GM23338 (cell line): ENCODE results near the gene KCNAB1. TPM values are rescaled to one million over a fixed set of nuclear protein-coding genes. Genes with fewer than 3 reads are reported as not detected.

Source experiments
- ATAC-seq: fragments of 200-7000 bp; cut with Tn5 transposase; 3 replicates; pipeline ENCODE4 v1.9.1; 2020
- DNase-seq: peaks from one replicate; pipeline ENCODE4 v3.0.0-alpha.2; 2015; ENCODE audit warnings: low spot score
- H2AFZ ChIP-seq: fragments of 200-600 bp; sonication (generic); 2 replicates; pipeline ENCODE4 v1.8.0; 2016; ENCODE audit warnings: antibody characterized with exemption, mild to moderate bottlenecking, moderate library complexity
- H3F3A ChIP-seq: fragments of 200-600 bp; sonication (generic); replicated peaks from 2 replicates; pipeline ENCODE4 v1.8.0; 2017; ENCODE audit warnings: antibody characterized with exemption, mixed run types, low read depth
- H3K27ac ChIP-seq: fragments of 200-600 bp; sonication (generic); 2 replicates; pipeline ENCODE4 v1.6.1; 2016; ENCODE audit warnings: low read depth
- H3K27me3 ChIP-seq: fragments of 200-600 bp; sonication (generic); 2 replicates; pipeline ENCODE4 v1.8.0; 2016; ENCODE audit warnings: mild to moderate bottlenecking, mixed run types, moderate library complexity; ENCODE audit not compliant: insufficient read depth
- H3K36me3 ChIP-seq: fragments of 200-600 bp; sonication (generic); 2 replicates; pipeline ENCODE4 v1.8.0; 2016; ENCODE audit warnings: mild to moderate bottlenecking; ENCODE audit not compliant: insufficient read depth
- H3K4me1 ChIP-seq: fragments of 200-600 bp; sonication (generic); 2 replicates; pipeline ENCODE4 v1.8.0; 2016; ENCODE audit warnings: mild to moderate bottlenecking, moderate library complexity; ENCODE audit not compliant: insufficient read depth
- H3K4me2 ChIP-seq: fragments of 200-600 bp; sonication (generic); 2 replicates; pipeline ENCODE4 v1.7.1; 2017; ENCODE audit warnings: mixed run types
- H3K4me3 ChIP-seq: fragments of 200-600 bp; sonication (generic); 2 replicates; pipeline ENCODE4 v1.6.1; 2016; ENCODE audit warnings: mixed run types
- H3K79me2 ChIP-seq: fragments of 200-600 bp; sonication (generic); replicated peaks from 2 replicates; pipeline ENCODE4 v1.8.0; 2017; ENCODE audit warnings: mild to moderate bottlenecking; ENCODE audit not compliant: insufficient read depth
- H3K9me2 ChIP-seq: fragments of 200-600 bp; sonication (generic); 2 replicates; pipeline ENCODE4 v1.8.0; 2017; ENCODE audit not compliant: insufficient read depth
- H4K20me1 ChIP-seq: fragments of 200-600 bp; sonication (generic); replicated peaks from 2 replicates; pipeline ENCODE4 v1.8.0; 2017; ENCODE audit warnings: mild to moderate bottlenecking; ENCODE audit not compliant: insufficient read depth
- H3K27ac Mint-ChIP-seq: 2 replicates; pipeline ENCODE4 v1.8.0; 2020; ENCODE audit warnings: inconsistent platforms, mild to moderate bottlenecking, moderate library complexity, mixed read lengths
- H3K27me3 Mint-ChIP-seq: 3 replicates; pipeline ENCODE4 v1.8.0; 2022; ENCODE audit warnings: low read depth, mild to moderate bottlenecking, moderate library complexity, mixed read lengths, inconsistent platforms; ENCODE audit not compliant: insufficient read depth, poor library complexity
- H3K36me3 Mint-ChIP-seq: 3 replicates; pipeline ENCODE4 v1.8.0; 2021; ENCODE audit warnings: low read depth, mild to moderate bottlenecking, inconsistent platforms, moderate library complexity, mixed read lengths
- H3K4me1 Mint-ChIP-seq: 3 replicates; pipeline ENCODE4 v1.8.0; 2020; ENCODE audit warnings: mild to moderate bottlenecking, inconsistent platforms, mixed read lengths
- H3K4me3 Mint-ChIP-seq: 3 replicates; pipeline ENCODE4 v1.8.0; 2021; ENCODE audit warnings: moderate library complexity, mild to moderate bottlenecking, inconsistent platforms, mixed read lengths
- H3K9me3 Mint-ChIP-seq: 3 replicates; pipeline ENCODE4 v1.8.0; 2020; ENCODE audit warnings: moderate library complexity, mild to moderate bottlenecking, inconsistent platforms, mixed read lengths
- EZH2phosphoT487 ChIP-seq: fragments of 200-600 bp; sonication (generic); IDR thresholded peaks from one replicate; pipeline ENCODE4 v1.8.1; 2018; ENCODE audit warnings: antibody characterized with exemption; ENCODE audit not compliant: unreplicated experiment
- JUNB ChIP-seq: IDR thresholded peaks from one replicate; pipeline ENCODE4 v1.6.1; 2016; ENCODE audit warnings: antibody characterized with exemption; ENCODE audit not compliant: unreplicated experiment
- POLR2AphosphoS5 ChIP-seq: IDR thresholded peaks from 2 replicates; pipeline ENCODE4 v1.6.1; 2016; ENCODE audit warnings: antibody characterized with exemption, low read depth
- ZNF331 ChIP-seq: fragments of 250-450 bp; sonication (Bioruptor Pico); IDR thresholded peaks from 2 replicates; pipeline ENCODE4 v1.5.0; 2020; ENCODE audit warnings: low read depth, mild to moderate bottlenecking, moderate library complexity
- polyA plus RNA-seq: library from polyadenylated mRNA; unstranded; fragments of >200 nt; fragmentation: Nextera tagmentation; extraction: Ambion mirVana; gene quantifications from 2 replicates; pipeline ENCODE4 v1.2.1, GENCODE V29; 2016
- total RNA-seq: library from RNA; depleted of rRNA; stranded (reverse); fragments of >200 nt; shearing (Covaris generic); gene quantifications from 2 replicates; pipeline ENCODE4 v1.2.3, GENCODE V29; 2014
- TF ChIP-seq, protein P1 (sequence below): IDR thresholded peaks from 2 replicates; pipeline ENCODE4 v1.6.1; 2016; ENCODE audit warnings: antibody characterized with exemption
- TF ChIP-seq, protein P2 (sequence below): IDR thresholded peaks from one replicate; pipeline ENCODE4 v1.6.1; 2018; ENCODE audit warnings: antibody characterized with exemption; ENCODE audit not compliant: unreplicated experiment
- TF ChIP-seq, protein P3 (sequence below), 2 experiments: fragments of 200-600 bp in 1 of 2; sonication (generic) in 1 of 2; conservative IDR thresholded peaks; 2 replicates each; pipeline versions ENCODE4 v1.5.1 to v1.6.1; 2016 to 2017; ENCODE audit warnings: antibody characterized with exemption in 2 of 2, low read depth in 2 of 2, mild to moderate bottlenecking in 2 of 2, moderate library complexity in 1 of 2

Gene KCNAB1
- total and polyA plus RNA-seq, 2 experiments from 2014 or later: 0.69 to 2.6 TPM

GRCh38 chr3:156360963-156361362, 240.6 kb downstream of the KCNAB1 start (continued):
- TF ChIP-seq, protein P1, sequence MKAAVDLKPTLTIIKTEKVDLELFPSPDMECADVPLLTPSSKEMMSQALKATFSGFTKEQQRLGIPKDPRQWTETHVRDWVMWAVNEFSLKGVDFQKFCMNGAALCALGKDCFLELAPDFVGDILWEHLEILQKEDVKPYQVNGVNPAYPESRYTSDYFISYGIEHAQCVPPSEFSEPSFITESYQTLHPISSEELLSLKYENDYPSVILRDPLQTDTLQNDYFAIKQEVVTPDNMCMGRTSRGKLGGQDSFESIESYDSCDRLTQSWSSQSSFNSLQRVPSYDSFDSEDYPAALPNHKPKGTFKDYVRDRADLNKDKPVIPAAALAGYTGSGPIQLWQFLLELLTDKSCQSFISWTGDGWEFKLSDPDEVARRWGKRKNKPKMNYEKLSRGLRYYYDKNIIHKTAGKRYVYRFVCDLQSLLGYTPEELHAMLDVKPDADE: no peak
- TF ChIP-seq, protein P2, sequence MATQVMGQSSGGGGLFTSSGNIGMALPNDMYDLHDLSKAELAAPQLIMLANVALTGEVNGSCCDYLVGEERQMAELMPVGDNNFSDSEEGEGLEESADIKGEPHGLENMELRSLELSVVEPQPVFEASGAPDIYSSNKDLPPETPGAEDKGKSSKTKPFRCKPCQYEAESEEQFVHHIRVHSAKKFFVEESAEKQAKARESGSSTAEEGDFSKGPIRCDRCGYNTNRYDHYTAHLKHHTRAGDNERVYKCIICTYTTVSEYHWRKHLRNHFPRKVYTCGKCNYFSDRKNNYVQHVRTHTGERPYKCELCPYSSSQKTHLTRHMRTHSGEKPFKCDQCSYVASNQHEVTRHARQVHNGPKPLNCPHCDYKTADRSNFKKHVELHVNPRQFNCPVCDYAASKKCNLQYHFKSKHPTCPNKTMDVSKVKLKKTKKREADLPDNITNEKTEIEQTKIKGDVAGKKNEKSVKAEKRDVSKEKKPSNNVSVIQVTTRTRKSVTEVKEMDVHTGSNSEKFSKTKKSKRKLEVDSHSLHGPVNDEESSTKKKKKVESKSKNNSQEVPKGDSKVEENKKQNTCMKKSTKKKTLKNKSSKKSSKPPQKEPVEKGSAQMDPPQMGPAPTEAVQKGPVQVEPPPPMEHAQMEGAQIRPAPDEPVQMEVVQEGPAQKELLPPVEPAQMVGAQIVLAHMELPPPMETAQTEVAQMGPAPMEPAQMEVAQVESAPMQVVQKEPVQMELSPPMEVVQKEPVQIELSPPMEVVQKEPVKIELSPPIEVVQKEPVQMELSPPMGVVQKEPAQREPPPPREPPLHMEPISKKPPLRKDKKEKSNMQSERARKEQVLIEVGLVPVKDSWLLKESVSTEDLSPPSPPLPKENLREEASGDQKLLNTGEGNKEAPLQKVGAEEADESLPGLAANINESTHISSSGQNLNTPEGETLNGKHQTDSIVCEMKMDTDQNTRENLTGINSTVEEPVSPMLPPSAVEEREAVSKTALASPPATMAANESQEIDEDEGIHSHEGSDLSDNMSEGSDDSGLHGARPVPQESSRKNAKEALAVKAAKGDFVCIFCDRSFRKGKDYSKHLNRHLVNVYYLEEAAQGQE: no peak
- TF ChIP-seq POLR2AphosphoS5: no peak
- TF ChIP-seq EZH2phosphoT487: no peak

DNA sequence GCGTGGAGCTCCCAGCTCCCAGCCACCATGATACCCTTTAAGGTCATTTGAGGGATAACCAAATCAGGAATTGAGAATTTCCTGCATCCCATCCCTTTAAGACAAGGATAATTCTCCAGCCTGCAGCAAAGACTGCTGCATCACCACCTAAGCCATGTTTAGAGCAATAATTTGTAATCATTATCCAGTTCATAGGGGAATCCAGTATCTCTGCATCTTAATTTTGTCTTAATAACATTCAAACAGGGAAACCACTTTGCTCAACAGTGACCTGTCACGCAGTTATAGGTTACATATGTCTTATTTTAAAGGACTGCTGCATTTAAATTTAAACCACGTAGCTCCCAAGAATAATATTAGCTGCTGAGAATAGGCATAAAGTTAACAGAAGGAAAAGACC, 246.2 kb downstream of the KCNAB1 start:
- DNase-seq (no peak), ATAC-seq (no peak)
- Mint-ChIP-seq H3K27ac (no peak overlapping the region), H3K4me3 (no peak overlapping the region), H3K36me3 (no peaks in the 10 kb centered on the region), H3K9me3 (no peaks in the 10 kb centered on the region), H3K27me3 (peaks cover 2% of the 10 kb centered on the region), H3K4me1 (peaks cover 35% of the 10 kb centered on the region)
- Histone ChIP-seq H2AFZ (peak overlapping the region; percentile 52; the same call in 1 of the 2 replicates), H3K27ac (no peak overlapping the region), H3F3A (no peaks in the 10 kb centered on the region), H4K20me1 (no peaks in the 10 kb centered on the region), H3K4me1 (peaks cover 44% of the 10 kb centered on the region), H3K4me3 (no peak overlapping the region), H3K27me3 (no peaks in the 10 kb centered on the region), H3K9me2 (peaks cover 6% of the 10 kb centered on the region; the same call in 1 of the 2 replicates), H3K79me2 (no peaks in the 10 kb centered on the region), H3K36me3 (no peaks in the 10 kb centered on the region), H3K4me2 (no peak overlapping the region)
- TF ChIP-seq EZH2phosphoT487 (no peak), ZNF331 (no peak), JUNB (no peak), POLR2AphosphoS5 (no peak)
- TF ChIP-seq, protein P2: no peak
- TF ChIP-seq, protein P1: no peak
- TF ChIP-seq, protein P3, sequence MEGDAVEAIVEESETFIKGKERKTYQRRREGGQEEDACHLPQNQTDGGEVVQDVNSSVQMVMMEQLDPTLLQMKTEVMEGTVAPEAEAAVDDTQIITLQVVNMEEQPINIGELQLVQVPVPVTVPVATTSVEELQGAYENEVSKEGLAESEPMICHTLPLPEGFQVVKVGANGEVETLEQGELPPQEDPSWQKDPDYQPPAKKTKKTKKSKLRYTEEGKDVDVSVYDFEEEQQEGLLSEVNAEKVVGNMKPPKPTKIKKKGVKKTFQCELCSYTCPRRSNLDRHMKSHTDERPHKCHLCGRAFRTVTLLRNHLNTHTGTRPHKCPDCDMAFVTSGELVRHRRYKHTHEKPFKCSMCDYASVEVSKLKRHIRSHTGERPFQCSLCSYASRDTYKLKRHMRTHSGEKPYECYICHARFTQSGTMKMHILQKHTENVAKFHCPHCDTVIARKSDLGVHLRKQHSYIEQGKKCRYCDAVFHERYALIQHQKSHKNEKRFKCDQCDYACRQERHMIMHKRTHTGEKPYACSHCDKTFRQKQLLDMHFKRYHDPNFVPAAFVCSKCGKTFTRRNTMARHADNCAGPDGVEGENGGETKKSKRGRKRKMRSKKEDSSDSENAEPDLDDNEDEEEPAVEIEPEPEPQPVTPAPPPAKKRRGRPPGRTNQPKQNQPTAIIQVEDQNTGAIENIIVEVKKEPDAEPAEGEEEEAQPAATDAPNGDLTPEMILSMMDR (conservative IDR thresholded peaks at IDR 0.05; ENCODE audit: low read depth in 2 of 2): no peak
